NCI-H446 treated with DMSO at 0.1 percent for 48 hours (cell line): ENCODE results near the gene SSUH2.

Experiments used
- DNase-seq: peaks from one replicate; lab custom pipeline; 2025; lab: John Stamatoyannopoulos, UW

SSUH2 gene

DNA sequence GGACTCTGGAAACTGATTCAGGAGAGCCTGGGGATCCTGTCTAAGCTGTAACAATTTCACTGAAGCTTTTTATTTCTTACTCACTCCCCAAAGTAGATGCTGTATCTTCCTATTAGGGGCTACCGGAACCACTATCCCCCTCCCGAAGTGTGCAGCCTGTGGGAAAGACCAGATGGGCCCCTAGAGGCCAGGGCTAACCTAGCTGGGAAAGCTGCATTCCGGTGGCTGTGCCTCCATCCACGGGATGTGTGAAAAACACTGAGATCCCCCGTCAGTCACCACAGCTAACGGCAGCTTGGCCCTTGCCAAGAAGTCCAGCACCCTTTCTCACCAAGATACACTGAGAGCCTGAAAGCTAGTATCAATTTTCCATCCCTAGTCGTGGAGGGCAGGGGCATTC is 3.1 kb downstream of the SSUH2 start:
- no peak for DNase-seq

GRCh38 chr3:8640223-8640622 is 4.4 kb downstream of the SSUH2 start:
- no peak for DNase-seq

GRCh38 chr3:8639659-8640000 is 5.0 kb downstream of the SSUH2 start:
- DNase-seq, result no peak

DNA sequence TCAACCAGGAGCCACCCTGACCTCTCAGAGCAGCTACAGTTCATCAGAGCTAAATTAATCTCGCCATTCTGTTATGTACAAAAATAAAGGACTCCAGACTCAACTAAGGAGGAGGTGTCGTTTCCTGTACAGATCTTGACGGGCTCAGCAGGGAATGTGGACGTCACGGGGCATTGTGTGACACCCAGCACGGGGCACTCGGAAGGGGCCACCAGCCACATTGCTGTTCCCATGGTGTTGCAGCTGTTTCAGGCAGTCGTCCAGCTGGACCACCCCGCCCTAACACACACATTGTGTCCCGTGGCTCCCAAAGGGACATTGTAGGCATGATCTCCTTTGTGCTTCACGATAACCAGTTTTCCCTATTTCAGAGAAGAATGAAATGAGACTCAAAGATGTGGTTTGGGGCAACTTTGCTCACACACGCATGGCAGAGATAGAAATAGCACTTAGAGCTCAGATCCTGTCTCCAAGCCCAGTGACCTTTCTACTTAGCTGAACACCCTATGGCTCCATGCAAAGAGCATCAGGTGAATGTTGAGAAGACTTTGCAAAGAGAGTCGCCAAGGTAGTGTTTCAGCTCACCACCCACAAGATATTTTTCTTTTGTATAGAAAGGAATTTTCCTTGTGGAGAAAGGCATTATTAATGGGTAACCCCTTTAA is 5.5 kb downstream of the SSUH2 start:
- DNase-seq, result no peak

GRCh38 chr3:8637348-8637747 is 7.2 kb downstream of the SSUH2 start:
- no peak for DNase-seq

DNA sequence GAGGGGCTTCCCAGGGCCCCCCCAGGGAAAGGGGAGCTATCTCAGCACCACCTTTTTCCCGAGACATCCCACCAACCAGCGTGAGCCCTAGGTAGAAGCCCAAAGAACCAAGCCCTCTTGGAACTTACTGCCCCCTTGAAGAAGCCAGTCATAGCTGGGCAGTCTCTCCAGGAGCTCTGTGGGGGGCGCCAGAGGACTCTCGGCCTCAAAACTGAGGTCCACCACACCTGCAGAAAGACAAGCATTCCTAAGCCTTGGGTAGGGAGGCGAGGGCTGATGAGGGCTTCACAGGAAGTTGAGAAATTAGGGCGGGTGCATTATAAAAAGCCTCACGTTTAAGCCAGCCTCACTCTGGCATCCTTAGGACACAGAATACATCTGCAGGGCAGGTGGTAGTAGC is 9.0 kb downstream of the SSUH2 start:
- no peak for DNase-seq

DNA sequence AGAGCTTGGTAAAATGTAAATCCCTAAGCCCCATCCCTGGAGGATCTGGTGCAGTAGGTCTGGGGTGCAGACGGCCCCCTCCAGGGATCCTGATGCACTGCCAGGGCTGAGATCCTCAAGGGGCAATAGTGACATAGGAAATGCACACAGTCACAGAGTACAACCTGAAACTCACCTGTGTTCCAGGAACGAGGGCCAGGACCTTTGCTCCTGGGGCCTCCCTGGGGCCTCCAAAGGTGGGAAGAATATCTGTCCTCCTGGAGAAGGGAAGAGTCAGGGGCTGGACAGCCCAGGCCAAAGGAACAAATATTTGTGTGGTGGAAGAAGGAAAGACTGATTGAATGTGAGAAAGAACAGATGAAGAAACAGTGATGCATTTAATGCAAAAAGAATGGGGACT is 9.5 kb downstream of the SSUH2 start:
- no peak for DNase-seq

- no peak for DNase-seq
These were observed 12.0 kb downstream of the SSUH2 start for GRCh38 chr3:8632402-8633237.

DNA sequence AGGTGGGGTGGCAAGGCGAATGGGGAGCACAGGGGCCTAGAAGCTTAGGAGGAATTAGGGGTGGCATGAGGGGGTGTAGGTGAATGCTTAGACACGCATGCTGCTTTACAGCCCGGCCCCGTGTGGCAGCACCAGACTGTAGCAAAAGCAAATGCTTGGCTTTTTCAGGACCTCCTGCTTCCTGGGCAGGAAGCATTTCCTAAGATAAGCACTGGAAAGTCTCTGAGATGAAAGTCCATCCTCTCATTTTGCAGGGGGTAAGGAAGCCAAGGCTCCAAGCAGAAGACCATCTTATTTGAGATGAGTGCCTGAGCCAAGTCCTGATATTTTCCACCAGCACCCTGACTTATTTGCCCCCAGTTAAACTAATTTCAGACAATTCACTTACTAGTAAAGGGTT is 12.9 kb downstream of the SSUH2 start:
- DNase-seq, result no peak

DNA sequence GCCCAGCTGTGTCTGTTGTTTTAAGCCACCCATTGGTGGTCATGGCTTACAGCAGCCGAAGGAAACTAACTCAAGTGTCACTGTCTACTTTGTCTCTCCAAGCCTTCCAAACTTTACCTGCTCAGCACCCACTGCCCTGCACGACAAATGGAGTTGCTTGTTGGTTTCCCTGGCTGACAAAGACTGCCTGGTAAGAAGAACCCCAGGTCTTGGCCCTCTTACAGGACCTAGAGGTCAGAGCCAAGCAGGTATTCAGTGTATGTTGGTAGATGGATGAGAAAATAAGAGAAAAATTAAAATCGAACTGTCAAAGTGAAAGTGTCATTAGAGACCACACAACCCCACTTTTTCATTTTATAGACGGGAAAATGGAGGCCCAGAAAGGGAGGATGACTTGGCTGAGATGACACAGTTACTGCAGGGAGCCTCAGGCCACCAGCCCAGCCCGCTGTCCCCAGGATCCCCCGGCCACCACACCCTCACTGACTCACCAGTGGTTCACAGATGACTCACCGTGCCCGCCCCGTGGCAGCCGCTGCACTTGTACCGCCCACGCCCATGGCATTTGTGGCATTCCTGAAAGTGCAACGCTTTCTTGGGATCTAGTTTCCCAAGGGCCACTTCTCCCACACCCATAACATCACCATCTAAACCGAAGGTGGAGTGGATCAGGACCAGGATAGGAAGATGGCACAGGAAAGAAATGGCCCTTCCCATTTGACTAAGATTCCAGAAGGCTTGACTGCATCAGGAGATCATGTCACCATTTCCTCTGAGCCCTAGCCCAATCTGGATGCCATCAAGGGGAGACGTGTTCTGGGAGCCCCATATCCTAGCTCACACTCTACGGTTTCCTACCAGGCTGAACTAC is 15.2 kb downstream of the SSUH2 start:
- DNase-seq, result no peak

DNA sequence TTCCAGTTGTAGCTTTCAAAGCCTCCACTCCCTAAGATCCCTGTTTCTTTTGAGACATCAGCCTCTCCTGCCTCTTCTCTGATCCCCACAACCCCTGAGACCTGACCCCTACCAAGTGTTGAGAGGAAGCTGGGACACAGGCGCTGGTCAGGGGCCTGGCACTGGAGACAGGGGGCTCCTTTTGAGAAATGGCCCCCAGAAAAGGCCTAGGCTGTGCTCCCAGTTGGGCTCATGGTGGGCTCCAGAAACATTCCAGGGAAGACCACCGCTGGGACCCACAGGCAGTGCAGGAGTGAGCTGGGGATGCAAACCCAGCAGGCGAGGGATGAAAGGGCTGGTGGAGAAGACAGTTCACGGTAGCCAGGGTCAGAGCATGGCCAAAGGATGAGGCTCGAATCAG is 16.6 kb downstream of the SSUH2 start:
- no peak for DNase-seq

- DNase-seq, result no peak
These were observed 17.2 kb downstream of the SSUH2 start for GRCh38 chr3:8627201-8627940.

GRCh38 chr3:8625991-8626390 is 18.6 kb downstream of the SSUH2 start:
- DNase-seq, result no peak

DNA sequence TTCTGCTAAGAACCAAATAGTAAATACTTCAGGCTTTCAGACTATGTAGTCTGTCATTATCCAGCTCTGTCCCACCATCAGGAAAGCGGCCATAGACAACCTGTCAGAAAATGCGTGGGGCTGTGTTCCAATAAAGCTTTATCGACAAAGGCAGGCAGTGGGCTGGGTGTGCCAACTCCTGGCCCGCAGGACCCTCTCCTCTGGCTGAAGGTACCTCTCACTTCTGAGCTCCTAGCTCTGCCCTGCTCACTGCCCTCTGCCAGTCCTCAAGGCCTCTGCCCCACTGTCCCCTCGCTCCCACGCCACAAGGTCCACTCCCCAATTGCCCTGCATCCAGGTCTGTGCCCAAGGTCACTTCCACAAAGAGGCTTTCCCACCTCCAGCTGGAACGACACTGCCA is 20.0 kb downstream of the SSUH2 start:
- no peak for DNase-seq

DNA sequence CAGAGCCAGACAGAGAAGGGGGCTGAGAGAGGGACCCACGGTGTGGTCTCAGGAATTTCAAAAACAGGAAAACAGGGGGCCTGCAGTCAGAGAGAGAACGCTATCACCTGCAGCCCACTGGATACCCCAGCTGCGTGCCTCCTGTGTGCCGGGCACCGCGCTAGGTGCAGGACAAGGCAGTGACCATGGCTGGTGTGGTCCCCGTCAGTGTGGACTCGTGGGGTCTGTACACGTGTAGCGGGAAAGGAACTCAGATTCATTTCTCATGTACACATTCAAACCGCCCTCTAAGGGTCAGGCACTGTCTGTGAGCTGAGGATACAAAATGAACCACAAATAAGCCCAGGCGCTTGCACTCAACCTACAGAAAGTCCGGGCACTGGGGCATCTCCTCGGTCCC is 20.9 kb downstream of the SSUH2 start:
- DNase-seq, result no peak

- DNase-seq, result no peak
These were observed 21.5 kb downstream of the SSUH2 start for GRCh38 chr3:8622873-8623691.

DNA sequence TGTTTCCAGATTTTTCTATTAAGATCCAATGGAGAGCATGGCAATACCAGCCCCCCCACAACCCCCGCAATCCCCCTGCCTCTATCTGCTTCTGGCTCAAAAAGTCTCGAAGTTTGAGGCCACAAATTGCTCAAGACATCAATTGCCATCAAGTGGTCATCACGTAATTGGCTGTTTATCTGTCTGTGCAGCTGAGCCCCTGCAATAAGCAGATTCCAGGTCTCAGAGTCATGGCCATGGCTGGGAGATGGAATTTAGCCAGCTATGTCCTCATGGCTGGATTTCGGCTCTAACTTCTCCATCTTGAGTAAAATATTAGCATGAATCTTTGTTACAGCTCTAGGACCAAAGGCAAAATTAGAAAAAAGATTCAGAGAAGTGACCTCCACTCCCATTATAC is 22.7 kb downstream of the SSUH2 start:
- no peak for DNase-seq

DNA sequence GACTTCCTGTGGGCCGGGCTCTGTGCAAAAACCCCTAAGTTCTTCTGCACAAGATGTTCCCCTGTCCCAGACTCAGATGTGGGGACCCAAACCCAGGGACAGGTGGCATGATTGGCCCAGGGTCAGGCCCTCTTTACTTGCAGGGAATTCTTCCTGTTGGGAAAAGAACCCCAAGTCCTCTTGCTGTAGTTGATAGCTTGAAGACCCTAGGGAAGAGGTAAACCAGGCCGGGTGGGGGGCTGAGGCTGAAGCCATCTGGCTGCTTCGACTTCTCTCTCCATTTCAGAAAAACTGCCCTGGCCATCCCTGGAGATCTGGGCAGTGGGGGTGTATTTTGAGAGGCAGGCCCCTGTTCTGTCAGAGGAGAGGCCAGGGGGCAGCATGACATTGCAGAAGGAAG is 23.5 kb downstream of the SSUH2 start:
- DNase-seq, result no peak

DNA sequence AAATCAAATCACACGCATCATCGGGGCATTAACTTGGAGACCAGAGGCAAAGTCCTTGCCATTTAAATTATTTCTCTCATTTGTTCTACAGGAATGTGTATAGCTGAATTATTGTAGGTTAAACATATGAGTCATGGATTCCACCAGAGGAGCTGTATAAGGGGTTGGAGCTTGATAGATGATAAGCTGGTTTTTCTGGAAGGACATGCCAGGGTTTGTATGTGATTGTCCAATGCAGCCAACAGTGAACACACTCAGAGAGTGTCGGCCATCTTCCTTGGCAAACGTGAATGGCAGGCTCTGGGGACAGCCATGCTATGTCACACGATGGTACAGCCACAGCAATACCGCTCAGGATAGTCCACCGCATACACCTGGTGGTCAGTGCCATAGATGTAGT is 25.1 kb downstream of the SSUH2 start:
- DNase-seq, result no peak

DNA sequence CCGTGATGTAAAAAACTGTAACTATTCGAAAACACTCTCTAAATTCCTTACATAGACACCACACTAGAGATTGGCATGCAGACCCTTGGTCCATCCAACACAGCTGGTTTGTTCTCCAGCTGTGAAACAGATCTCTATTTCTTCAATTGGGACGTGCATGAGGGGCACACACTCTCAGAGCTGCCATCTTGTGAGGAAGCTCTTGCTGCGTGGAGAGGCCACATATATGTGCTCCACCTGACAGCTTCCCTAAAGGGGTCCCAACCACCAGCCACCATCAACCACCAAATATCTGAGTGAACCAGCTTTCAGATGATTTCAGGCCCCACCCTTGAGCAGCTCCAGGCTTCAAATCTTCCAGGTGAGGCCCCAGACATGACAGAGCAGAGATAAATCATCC is 25.6 kb downstream of the SSUH2 start:
- no peak for DNase-seq

DNA sequence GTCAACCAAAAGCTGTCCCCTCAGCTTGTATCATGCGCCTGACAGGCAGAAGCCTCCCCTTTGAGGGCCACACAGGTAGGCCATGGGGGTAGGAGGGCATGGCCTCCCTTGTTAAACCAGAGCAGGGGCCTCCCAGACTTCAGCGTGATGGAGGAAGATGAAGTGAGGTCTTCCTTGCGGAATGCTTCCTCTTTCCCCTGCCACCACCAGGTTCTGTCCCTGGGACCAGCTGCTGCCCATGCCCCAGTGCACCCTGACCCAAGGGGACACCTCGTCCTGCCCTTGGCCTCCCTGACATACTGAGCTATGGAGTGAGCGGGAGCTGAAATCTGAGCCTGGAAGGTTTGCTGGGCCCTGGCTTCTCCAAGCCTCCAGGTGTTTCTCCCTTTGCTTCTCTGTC is 26.7 kb downstream of the SSUH2 start:
- DNase-seq, result no peak
